GM12801 (cell line): ENCODE measurements around the gene IL22RA2.

Experiments
- TF ChIP-seq, protein P1 (sequence below): IDR thresholded peaks from one replicate; pipeline ENCODE4 v1.5.1; 2011; ENCODE audit warnings: control low read depth; ENCODE audit not compliant: insufficient read length; ENCODE audit errors: extremely low read depth

Gene IL22RA2

DNA sequence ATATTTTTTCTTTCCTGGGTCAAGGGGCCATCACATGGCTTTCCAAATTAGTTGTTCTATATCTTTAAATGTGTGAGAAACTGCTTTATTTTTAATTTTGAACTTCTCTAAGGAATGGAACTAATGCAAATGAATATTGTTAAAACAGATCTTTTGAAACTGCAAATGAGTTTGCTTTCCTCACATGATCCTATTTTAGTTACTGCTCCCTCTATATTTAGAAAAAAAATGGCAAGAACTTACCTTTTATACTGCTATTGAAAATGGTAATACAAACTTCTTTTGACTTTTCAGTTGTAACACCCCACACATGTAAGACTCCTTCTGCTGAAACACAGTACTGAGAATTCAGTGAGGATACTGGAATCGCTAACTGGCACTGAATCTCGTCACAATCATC lies 29.8 kb upstream of the IL22RA2 start:
- TF ChIP-seq, protein P1, sequence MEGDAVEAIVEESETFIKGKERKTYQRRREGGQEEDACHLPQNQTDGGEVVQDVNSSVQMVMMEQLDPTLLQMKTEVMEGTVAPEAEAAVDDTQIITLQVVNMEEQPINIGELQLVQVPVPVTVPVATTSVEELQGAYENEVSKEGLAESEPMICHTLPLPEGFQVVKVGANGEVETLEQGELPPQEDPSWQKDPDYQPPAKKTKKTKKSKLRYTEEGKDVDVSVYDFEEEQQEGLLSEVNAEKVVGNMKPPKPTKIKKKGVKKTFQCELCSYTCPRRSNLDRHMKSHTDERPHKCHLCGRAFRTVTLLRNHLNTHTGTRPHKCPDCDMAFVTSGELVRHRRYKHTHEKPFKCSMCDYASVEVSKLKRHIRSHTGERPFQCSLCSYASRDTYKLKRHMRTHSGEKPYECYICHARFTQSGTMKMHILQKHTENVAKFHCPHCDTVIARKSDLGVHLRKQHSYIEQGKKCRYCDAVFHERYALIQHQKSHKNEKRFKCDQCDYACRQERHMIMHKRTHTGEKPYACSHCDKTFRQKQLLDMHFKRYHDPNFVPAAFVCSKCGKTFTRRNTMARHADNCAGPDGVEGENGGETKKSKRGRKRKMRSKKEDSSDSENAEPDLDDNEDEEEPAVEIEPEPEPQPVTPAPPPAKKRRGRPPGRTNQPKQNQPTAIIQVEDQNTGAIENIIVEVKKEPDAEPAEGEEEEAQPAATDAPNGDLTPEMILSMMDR = no peak

DNA sequence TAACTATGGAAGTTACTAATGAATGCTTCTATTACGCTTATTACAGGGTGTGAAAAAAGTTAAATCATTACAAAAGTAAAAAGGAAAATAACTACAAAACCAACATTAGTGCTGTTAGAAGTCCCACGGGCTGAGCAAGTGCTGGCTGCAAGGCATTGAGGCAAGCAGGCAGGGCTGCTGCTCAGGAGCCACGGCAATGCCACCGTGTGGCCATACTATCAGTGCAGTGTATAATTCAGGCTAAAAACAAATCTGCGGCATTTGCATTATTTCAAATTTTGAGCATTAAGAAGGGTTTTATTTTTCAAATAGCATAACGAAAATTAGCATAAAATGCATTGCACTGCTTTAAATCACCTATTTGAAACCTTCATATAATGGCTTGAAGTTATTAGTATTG lies 28.6 kb upstream of the IL22RA2 start:
- TF ChIP-seq, protein P1 = no peak

DNA sequence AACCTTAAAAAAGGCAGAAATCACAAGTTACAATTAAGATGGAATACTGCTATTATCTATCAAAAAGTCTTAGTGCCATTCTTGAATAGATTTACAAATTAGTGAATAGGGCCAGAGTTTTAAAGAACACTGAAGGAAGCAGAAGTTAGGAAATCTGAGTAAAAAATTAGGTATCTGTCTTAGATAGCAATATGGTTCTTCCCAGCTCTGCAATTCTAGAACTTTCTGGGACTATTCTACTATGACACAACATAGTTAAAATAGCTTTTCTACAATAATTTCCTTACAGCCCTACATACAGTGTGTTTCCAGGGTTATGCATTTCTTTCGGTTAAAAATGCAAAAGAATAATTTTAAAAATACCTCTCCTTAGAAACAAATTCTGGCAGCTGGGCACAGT lies 27.6 kb upstream of the IL22RA2 start:
- TF ChIP-seq, protein P1 = no peak

DNA sequence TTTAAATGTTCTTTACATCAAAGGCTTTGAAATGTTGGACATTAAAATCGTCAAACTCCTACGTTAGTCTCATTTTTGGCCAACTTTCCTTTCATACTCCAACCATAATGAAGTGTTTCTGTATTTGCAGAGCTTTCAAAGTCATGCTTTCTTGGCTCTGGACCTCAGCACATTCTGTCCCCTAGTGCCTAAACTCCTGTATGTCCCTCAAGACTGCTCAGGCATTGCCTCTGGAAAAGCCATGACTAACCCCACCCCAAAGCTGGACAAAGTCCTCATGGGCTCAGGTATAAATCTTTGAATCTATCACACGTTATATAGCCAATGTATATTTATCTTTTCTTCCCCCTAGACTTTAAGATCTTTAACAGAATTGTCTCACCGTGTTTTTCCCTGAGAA lies 26.8 kb upstream of the IL22RA2 start:
- TF ChIP-seq, protein P1 = no peak

DNA sequence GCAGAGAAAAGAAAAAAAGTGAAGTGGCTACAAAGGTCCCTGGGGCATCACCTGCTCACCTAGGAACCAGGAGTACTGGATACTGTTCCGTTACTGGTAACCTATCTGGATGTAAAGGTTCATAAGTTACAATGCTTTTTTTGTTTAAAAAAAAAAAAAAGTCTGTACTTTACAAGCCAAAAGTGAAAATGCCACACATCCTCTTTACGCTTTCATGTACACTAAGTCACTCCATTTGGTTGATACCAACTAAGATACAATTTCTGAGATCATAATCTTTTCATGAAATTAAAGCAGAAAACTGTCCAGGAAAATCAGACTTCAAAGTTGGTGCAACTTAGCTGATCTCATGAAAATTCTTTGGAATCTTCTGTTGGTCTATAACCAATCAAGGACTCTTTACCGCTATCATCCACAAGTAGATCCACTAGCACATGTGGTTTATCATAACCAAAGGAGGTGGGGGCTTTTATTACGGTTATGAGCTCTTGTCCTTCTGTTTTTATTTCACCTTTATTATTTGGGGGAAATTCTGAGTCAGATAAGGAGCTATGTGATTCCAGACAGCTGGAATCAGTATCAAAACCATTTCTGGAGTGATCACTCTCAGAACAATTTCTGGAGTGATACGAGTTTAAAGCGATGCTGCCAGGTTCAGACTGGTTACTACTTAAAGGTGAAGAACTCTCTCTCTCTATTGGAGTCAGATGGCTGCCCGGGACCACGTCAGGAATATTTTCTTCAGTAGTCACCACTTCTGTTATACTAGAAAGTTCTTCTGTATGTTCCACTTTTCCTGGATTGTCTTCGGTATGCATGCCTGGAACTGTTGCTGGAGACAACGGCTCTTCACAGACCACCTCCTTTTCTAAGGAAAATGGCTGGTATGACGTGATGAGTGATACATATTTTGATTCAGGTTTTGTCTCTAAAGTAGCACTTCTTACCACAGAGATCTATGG lies 24.5 kb upstream of the IL22RA2 start:
- TF ChIP-seq, protein P1 = no peak

DNA sequence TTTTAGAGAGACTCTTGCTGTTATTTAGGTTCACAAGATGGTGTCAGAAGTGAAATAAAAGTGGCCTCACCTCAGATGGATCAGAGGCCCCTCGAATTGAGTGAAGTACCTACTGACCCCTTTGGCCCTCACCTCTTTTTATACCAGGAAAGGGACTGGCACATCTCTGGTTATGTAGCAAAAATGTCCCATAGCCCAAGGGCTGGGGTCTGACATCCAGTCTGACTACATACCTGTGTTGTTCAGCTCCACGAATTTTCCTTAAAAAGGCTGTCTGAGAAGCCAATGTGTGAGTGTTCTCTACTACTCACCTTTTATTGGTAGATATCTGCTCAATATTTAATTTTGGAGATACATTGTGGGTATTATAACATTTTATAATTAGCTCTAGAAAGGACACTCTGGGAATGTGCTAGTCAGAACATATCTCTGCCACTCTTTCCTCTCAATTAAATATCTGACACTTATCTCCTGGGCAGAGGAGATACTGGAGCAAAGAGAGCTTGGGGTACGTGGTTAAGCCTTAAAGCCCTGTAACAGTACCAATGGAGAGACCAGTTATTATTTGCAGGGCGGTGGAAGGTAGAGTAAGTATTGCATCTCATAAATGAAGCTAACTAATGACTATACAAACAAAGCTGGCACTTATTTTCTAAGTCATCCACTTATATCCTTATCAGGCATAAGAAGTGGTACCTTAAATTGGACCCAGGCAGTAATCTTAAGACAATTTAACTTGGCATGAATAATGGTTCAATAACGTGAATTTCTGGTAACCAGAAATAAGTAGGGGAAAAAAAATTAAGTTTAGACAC lies 20.0 kb upstream of the IL22RA2 start:
- TF ChIP-seq, protein P1 = no peak

DNA sequence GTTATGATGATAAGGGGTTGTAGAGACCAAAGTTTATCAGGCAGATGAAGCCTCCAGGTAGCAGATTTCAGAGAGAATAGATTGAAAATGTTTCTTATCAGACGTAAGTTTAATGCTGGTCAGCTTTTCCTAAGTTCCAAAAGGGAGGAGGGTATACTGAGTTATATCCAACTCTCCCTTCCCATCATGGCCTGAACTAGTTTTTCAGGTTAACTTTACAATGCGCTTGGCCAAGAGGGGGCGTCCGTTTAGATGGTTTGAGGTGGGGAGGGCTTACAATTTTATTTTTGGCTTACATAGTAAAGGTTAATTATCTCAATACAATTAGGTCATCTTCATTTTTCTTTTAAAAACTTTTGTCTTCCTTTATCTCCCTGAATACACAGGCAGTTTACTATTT lies 19.4 kb upstream of the IL22RA2 start:
- TF ChIP-seq, protein P1 = no peak
